Fibroblast of peridontal ligament (primary cell): Measurements from ENCODE around the gene NAB2.

Experiments used
- DNase-seq: peaks from one replicate; pipeline ENCODE4 v3.0.0-alpha.2; 2010; ENCODE audit errors: extremely low read depth

Gene NAB2

GRCh38 chr12:57094208-57095160 is 5.6 kb downstream of the NAB2 start:
- DNase-seq, result no peak

GRCh38 chr12:57095440-57095839 is 6.5 kb downstream of the NAB2 start:
- DNase-seq, result no peak

- DNase-seq, result no peak
Measured at GRCh38 chr12:57096099-57096572, 7.2 kb downstream of the NAB2 start.

- no peak for DNase-seq
Measured at GRCh38 chr12:57096748-57097553, 8.0 kb downstream of the NAB2 start.

GRCh38 chr12:57097554-57097835 is 8.6 kb downstream of the NAB2 start:
- DNase-seq, result no peak

- no peak for DNase-seq
Measured at GRCh38 chr12:57098546-57098945, 9.6 kb downstream of the NAB2 start.

GRCh38 chr12:57099047-57099714 is 10.3 kb downstream of the NAB2 start:
- DNase-seq, result no peak

GRCh38 chr12:57099766-57100165 is 10.9 kb downstream of the NAB2 start:
- no peak for DNase-seq

GRCh38 chr12:57101892-57102695 is 13.2 kb downstream of the NAB2 start:
- DNase-seq, result no peak

GRCh38 chr12:57103856-57104255 is 14.9 kb downstream of the NAB2 start:
- DNase-seq, result peak; percentile 36

- no peak for DNase-seq
Measured at GRCh38 chr12:57104292-57104910, 15.5 kb downstream of the NAB2 start.

- DNase-seq, result no peak
Measured at GRCh38 chr12:57105011-57105753, 16.3 kb downstream of the NAB2 start.

- DNase-seq, result no peak
Measured at GRCh38 chr12:57106021-57106708, 17.3 kb downstream of the NAB2 start.

GRCh38 chr12:57107456-57108155 is 18.7 kb downstream of the NAB2 start:
- DNase-seq, result no peak

GRCh38 chr12:57109207-57110103 is 20.5 kb downstream of the NAB2 start:
- no peak for DNase-seq

- DNase-seq, result peak; percentile 45
Measured at GRCh38 chr12:57110104-57111030, 21.5 kb downstream of the NAB2 start.
